Lower leg skin (tissue), 4 donors: ENCODE measurements around the gene SYCE3. TPM values are rescaled to one million over a fixed set of nuclear protein-coding genes. Genes with fewer than 3 reads are reported as not detected.

Experiments used
- DNase-seq, 2 donors: peaks; one replicate each; pipeline ENCODE4 v3.0.0-alpha.2; 2019; ENCODE audit warnings: low spot score in 2 of 2
- H3K4me3 ChIP-seq: fragments of 200-600 bp; sonication (generic); 2 replicates; pipeline ENCODE4 v1.5.1; 2017; ENCODE audit warnings: mild to moderate bottlenecking, low read depth; ENCODE audit not compliant: poor library complexity, severe bottlenecking
- POLR2A ChIP-seq, 2 donors: fragments of 450-650 bp; IDR thresholded peaks; one replicate each; pipeline ENCODE4 v1.6.1; 2016 to 2017; ENCODE audit warnings: antibody characterized with exemption in 2 of 2, mild to moderate bottlenecking in 1 of 2, moderate library complexity in 1 of 2
- WGBS, 2 donors: methylation state at CpG; one replicate each; pipeline ENCODE4 v1.1.5; 2018; 5-methylcytosine and 5-hydroxymethylcytosine counted together
- intact Hi-C: fragments of 100-400 bp; cut with DNase I; formaldehyde crosslinking; loops from one replicate; pipeline ENCODE4 v1.15.0; 2023; ENCODE audit warnings: low total_unique reads
- total RNA-seq, 4 donors: library from RNA; depleted of rRNA; stranded (reverse); fragments of >200 nt; gene quantifications; one replicate each; pipeline ENCODE4 v1.1.0, GENCODE V29; 2016
- TF ChIP-seq, protein P1 (sequence below), 3 donors: fragments of 450-650 bp; IDR thresholded peaks; one replicate each; pipeline ENCODE4 v1.5.1; 2016; ENCODE audit warnings: antibody characterized with exemption in 3 of 3, mild to moderate bottlenecking in 3 of 3, moderate library complexity in 2 of 3

SYCE3 gene
- total RNA-seq, 4 donors from 2014 or later, result not detected

DNA sequence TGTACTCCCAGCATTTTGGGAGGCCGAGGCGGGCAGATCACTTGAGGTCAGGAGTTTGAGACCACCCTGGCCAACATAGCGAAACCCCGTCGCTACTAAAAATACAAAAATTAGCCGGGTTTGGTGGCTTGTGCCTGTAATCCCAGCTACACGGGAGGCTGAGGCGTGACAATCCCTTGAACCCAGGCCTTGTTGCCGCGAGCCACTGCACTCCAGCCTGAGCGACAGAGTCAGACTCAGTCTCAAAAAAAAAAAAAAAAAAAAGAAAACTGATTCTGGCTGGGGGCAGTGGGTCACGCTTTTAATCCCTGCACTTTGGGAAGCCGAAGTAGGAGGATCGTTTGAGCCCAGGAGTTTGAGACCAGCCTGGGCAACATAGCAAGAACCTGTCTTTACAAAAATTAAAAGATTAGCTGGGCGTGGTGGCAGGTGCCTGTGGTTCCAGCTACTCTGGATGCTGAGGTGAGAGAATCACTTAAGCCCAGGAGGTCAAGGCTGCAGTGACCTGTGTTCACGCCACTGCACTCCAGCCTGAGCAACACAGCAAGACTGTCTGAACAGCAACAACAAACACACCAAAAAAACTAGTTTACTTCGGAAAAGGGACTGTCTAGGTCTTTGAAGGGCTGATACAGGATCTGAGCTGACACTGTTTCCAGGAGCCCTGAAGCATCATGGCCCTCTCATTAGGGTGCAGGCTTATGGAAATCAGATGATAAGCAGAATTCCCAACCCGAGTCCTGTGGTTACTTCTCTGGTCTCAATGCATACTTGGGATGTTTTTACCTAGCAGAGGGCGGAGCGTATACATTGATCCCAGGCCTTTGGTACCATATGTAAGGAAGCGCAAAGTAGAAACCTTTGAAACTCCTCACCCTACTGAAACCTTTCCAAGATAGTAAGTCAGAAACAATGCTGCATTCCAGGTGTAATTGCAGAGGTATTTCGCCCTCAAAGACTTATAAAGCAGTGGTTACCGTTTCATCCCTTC lies 21.7 kb upstream of the SYCE3 start:
- intact Hi-C loops, result no loop called here
- DNase-seq, result no peak
- TF ChIP-seq POLR2A (IDR thresholded peaks at IDR 0.05), result no peak
- TF ChIP-seq, protein P1, sequence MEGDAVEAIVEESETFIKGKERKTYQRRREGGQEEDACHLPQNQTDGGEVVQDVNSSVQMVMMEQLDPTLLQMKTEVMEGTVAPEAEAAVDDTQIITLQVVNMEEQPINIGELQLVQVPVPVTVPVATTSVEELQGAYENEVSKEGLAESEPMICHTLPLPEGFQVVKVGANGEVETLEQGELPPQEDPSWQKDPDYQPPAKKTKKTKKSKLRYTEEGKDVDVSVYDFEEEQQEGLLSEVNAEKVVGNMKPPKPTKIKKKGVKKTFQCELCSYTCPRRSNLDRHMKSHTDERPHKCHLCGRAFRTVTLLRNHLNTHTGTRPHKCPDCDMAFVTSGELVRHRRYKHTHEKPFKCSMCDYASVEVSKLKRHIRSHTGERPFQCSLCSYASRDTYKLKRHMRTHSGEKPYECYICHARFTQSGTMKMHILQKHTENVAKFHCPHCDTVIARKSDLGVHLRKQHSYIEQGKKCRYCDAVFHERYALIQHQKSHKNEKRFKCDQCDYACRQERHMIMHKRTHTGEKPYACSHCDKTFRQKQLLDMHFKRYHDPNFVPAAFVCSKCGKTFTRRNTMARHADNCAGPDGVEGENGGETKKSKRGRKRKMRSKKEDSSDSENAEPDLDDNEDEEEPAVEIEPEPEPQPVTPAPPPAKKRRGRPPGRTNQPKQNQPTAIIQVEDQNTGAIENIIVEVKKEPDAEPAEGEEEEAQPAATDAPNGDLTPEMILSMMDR (IDR thresholded peaks at IDR 0.05), result no peak
- no peak overlapping the region for H3K4me3 ChIP-seq
- WGBS, 2 donors, result 91 to 95% methylated on average over 23 of the region's 23 CpGs

DNA sequence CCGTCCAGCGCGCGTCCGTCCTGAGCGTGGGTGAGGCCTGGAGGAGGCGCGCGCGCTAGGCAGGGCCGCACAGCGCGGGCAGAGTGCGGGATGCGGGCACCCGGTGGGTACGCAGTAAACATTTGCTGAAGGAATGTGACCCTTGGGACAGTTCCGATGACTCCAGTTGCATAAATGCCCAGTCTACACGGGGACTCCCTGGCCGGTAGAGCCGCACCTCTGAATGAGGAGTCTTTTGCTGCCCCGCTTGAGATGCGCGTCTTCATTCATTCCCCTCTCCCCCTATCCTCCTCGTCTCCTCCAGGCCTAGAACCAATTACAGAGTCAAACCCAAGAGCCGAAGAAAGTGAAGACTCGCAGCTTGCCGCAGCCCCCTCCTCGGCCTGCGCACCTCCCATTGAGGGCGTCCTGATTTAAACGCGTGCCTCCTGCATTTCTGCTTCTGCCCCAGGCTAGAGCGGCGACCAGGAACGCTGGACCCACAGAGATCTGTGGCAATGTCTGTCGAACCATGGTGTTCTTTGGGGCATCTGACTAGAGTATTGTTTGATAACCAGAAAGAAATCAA lies 20.7 kb upstream of the SYCE3 start:
- peak overlapping the region; percentile 44 for H3K4me3 ChIP-seq
- WGBS, 2 donors, result 5 to 6% methylated on average over 29 to 37 of the region's 37 CpGs
- intact Hi-C loops, result no loop called here
- TF ChIP-seq POLR2A (IDR thresholded peaks at IDR 0.05), result no peak
- TF ChIP-seq, protein P1 (IDR thresholded peaks at IDR 0.05), result no peak
- no peak for DNase-seq

DNA sequence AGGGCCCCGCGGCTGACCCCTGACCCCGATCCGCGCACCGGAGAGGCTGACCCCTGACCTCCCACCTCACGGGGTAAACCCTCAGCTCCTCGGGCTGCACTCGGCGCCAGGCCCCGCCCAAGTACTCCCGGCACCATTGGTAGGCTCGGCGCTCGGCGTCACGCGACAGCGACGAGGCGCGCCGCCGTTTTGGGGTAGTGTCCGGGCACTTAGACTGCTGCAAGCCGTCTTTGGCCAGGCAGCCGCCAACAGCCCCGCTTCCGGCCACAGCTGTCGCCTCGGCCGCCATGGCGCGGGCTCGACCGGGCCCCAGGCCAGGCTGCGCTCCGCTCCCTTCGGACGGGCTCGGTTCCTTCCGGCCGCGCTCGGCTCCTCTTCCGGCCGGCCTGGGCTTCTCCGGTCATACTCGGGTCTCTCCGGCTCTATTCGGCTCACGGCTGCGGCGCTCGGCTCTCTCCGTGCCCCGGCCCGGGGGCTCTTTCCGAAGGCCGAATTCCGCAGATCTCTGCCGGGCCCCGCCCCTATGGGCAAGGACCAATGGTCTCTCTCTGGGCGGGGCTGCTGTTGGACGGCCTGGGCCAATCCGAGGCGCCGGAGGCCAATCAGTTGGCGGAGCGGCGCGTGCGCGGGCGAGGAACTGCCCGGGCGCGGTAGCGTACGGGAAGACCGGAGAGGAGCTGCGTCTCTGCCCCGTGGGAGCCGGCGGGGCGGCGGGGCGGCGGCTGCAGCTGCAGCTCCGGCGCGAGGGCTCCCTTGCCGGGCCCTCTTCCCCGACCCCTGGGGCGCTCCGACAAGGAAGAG lies 20.0 kb upstream of the SYCE3 start, which contains the start of gene CHKB:
Gene CHKB (minus strand): TSS at position 357 of the 801 bp plus-strand sequence. CDS start 68 bp downstream, at position 289.
- peak within 1 kb of the TSS; percentile 51 for H3K4me3 ChIP-seq
- TF ChIP-seq, protein P1 (IDR thresholded peaks at IDR 0.05), result no peak
- TF ChIP-seq POLR2A (IDR thresholded peaks at IDR 0.05), result peak in 1 of 2 donors; percentile 44
- intact Hi-C loops, result no loop called here
- peak; percentile 97 to 99 for DNase-seq
- 0% methylated on average over 57 to 65 of the region's 96 CpGs for WGBS, 2 donors

DNA sequence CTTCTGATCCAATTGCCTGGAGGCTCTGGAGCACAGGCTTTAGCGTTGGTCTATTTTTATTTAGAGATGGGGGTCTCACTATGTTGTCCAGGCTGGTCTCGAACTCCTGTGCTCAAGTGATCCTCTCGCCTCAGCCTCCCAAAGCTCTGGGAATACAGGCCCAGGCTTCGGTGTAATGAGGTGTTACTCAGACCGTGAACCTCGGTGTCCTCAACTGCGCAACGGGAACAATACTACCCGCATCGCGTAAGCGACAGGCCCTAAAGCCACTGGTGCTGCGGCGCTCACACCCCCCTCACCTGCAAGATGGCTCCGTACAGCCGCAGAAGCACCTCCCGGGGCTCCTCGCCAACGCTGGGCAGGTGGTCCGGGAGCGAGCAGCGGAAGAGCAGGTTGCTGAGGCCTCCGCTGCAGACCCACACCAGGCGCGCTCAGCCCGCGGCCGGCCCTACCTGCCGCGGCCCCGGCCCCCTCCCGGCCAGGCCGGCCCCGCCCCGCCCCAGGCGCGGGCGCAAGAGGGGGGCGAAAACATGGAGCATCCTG lies 19.3 kb upstream of the SYCE3 start:
- intact Hi-C loops, result no loop called here
- TF ChIP-seq, protein P1 (IDR thresholded peaks at IDR 0.05), result no peak
- no peak for TF ChIP-seq POLR2A (IDR thresholded peaks at IDR 0.05)
- 10 to 13% methylated on average over 17 to 28 of the region's 39 CpGs for WGBS, 2 donors
- no peak for DNase-seq
- H3K4me3 ChIP-seq, result peak overlapping the region; percentile 51
